ENCODE measurements around the gene TRAT1.

Gene TRAT1

DNA sequence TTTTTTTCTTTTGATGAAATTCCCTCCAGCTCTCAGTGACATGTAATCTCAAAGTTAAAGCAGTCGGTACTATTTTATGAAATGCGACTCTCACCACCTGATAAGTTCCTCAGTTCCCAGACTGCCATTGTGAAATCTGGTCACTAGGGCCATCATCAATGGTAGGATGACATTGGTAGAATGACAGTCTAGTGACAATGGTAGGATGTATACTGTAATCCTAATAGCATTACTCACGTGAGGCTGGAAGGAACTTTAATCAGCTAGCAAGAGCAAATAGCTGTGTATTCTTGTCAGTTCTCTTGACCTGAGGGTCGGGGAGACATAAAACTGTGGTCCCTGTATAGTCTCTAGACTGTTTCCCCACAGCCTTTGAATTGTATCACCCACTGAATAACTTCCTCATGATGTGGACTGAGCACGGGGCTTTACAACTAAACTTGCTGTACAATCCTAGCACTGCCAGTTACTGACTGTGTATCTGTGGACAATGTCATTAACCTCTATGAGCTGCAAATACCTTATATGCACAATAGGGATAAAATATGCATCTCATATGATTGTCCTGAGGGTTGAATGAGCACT lies 23.2 kb downstream of the TRAT1 start:
- DNase-seq (ENCODE audit: low read depth in 2 of 2): no peak
- no peak overlapping the region for H3K4me3 ChIP-seq (replicated peaks in 1 of 2; ENCODE audit: low read depth in 2 of 2, low read length in 2 of 2)
- TF ChIP-seq, protein P1, sequence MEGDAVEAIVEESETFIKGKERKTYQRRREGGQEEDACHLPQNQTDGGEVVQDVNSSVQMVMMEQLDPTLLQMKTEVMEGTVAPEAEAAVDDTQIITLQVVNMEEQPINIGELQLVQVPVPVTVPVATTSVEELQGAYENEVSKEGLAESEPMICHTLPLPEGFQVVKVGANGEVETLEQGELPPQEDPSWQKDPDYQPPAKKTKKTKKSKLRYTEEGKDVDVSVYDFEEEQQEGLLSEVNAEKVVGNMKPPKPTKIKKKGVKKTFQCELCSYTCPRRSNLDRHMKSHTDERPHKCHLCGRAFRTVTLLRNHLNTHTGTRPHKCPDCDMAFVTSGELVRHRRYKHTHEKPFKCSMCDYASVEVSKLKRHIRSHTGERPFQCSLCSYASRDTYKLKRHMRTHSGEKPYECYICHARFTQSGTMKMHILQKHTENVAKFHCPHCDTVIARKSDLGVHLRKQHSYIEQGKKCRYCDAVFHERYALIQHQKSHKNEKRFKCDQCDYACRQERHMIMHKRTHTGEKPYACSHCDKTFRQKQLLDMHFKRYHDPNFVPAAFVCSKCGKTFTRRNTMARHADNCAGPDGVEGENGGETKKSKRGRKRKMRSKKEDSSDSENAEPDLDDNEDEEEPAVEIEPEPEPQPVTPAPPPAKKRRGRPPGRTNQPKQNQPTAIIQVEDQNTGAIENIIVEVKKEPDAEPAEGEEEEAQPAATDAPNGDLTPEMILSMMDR (IDR thresholded peaks at IDR 0.05; ENCODE audit: low read depth, low read length): no peak

DNA sequence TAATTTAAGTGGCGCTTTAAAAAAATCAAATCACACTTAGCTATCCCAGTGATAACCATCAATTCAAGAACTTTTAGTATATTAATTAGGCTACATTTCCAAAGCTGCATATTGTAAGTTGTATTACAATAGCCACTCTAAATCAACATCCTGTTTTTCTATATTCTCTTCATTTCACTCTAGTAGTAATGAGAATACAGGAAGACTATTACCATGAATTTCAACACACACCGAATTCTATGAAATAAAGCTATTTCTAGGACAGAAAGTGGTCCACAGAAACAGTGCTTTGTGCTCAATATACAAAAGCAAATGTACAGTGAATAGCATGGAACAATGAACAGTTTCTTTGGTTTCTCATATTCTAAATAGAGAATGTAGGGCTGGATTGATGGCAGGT lies 24.6 kb downstream of the TRAT1 start:
- no peak for DNase-seq (ENCODE audit: low read depth in 2 of 2)
- H3K4me3 ChIP-seq (replicated peaks in 1 of 2; ENCODE audit: low read depth in 2 of 2, low read length in 2 of 2): no peak overlapping the region
- TF ChIP-seq, protein P1 (IDR thresholded peaks at IDR 0.05; ENCODE audit: low read depth, low read length): no peak

DNA sequence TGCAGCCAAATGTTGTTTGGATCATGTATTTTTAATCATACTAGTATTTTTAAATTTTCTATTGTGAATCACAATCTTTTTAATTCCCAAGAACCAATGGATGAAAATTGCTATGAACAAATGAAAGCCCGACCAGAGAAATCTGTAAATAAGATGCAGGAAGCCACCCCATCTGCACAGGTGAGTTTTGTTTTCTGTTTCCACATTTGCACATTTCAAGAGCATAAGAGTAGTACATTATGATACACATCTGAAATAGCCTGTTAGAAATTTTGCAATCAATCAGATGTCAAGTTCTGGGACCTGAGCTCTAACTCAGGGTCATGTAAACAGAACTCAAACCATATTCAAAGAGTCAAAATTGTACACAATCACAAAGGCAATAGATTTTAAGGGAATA lies 26.5 kb downstream of the TRAT1 start:
- H3K4me3 ChIP-seq (replicated peaks in 1 of 2; ENCODE audit: low read depth in 2 of 2, low read length in 2 of 2): no peak overlapping the region
- no peak for DNase-seq (ENCODE audit: low read depth in 2 of 2)
- TF ChIP-seq, protein P1 (IDR thresholded peaks at IDR 0.05; ENCODE audit: low read depth, low read length): no peak

DNA sequence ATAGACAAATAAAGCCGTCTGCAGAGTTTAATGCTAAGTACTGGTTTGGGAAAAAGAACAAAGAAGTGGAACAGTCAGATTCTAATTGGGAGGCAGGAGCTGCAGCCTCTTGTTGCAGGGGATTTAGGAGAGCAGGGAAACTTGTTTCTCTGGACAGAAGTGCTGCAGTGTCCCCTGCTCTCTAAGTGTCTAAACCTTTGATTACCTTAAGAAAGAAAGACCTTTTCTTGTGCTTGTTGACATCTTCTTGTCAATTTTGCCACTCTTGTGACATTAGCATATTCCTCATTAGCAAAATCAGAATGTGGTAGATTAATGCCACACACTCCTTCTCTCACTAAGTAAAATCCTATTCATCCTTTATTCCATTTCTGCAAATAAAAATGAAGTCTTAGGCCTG lies 38.8 kb downstream of the TRAT1 start:
- DNase-seq (ENCODE audit: low read depth in 2 of 2): no peak
- H3K4me3 ChIP-seq (replicated peaks in 1 of 2; ENCODE audit: low read depth in 2 of 2, low read length in 2 of 2): no peak overlapping the region
- TF ChIP-seq, protein P1 (IDR thresholded peaks at IDR 0.05; ENCODE audit: low read depth, low read length): no peak

DNA sequence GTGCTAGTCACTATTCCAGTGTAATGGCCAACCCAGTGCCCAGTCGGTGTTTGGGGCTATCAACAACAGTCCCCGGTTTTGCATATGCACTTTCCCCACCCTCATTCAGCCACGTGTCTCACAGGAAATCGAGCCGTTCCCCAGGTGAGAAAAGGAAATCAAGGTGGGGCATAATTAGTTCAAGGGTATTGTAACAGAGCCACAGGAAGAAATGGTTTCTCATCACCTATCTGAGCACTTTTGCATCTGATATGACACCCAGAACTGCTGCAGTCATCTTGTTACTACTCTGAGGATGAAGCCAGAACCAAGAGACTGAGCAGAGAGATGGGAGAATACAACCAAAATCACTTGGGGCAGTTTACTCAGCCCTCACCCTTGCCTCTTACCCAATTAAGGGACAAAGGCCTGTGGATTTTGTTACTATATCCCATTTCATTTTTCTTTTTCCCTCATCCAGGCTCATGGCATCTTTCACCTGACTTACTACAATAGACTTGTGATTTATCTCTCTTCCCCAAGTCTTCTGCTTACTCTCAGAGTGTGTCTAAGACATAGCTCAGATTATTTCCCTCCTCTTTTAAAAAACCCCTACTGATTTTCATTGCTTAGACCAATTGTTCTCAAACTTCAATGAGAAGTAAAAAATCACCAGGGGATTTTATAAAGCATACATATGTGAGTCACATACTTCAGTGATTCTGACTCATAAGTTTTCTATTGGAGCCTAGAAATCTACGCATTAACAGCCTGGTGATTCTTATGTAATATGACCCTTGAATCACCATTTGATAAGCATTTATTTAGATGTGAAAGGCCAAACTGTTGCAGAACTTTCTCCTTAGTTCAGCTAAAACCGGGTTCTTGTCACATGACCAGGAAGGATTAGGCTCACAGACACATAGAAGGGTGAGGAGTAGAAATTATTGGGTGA lies 40.5 kb downstream of the TRAT1 start:
- DNase-seq (ENCODE audit: low read depth in 2 of 2): peak; percentile 17 to 56
- no peak overlapping the region for H3K4me3 ChIP-seq (replicated peaks in 1 of 2; ENCODE audit: low read depth in 2 of 2, low read length in 2 of 2)
- TF ChIP-seq, protein P1 (IDR thresholded peaks at IDR 0.05; ENCODE audit: low read depth, low read length): no peak

DNA sequence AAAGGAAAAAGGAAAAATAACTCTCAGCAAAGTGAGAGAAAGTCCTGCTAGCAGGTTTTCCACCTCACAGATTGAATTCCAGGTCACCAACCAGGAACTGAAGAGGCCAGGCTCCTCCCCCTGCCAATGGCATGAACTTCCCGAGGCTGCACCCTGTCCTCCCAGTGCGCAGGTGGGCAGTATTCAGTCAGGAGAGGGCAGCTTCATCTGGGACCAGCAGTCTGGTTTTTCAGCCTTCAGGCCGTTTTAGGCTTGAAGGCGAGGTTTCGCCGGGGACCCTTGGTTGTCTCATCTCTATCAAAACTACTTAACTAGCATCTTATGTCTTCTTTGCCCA lies 41.2 kb downstream of the TRAT1 start:
- TF ChIP-seq, protein P1 (IDR thresholded peaks at IDR 0.05; ENCODE audit: low read depth, low read length): no peak
- DNase-seq (ENCODE audit: low read depth in 2 of 2): no peak
- no peak overlapping the region for H3K4me3 ChIP-seq (replicated peaks in 1 of 2; ENCODE audit: low read depth in 2 of 2, low read length in 2 of 2)

Data from cardiac fibroblast (primary cell).